Stomach (tissue), 9 donors: ENCODE results near the gene MMEL1. TPM values are rescaled to one million over a fixed set of nuclear protein-coding genes. Genes with fewer than 3 reads are reported as not detected.
"Not testable (repeated sequence)": the region's sequence is repeated elsewhere in the genome, so short reads cannot be mapped to it uniquely, and the experiment has no call there.

Source experiments
- DNase-seq, 2 donors: peaks; one replicate each; pipeline versions ENCODE4 v3.0.0 to v3.0.0-alpha.2; 2013 to 2019
- H3K27ac ChIP-seq, 5 donors: fragments of 200-600 bp in 4 of 5; sonication (generic) in 4 of 5; one replicate each; pipeline ENCODE4 v1.5.1; 2013 to 2019; ENCODE audit warnings: mild to moderate bottlenecking in 1 of 5, moderate library complexity in 1 of 5
- H3K27me3 ChIP-seq, 3 donors: fragments of 200-600 bp; sonication (generic); one replicate each; pipeline ENCODE4 v1.5.1; 2017 to 2019; ENCODE audit warnings: mixed run types in 1 of 3
- H3K36me3 ChIP-seq, 4 donors: fragments of 200-600 bp; sonication (generic); 1 replicate in 3 of 4; 2 replicates in 1 of 4; pipeline ENCODE4 v1.5.1; 2016 to 2019
- H3K4me1 ChIP-seq, 4 donors: fragments of 200-600 bp; sonication (generic); one replicate each; pipeline ENCODE4 v1.5.1; 2016 to 2019
- H3K4me3 ChIP-seq, 4 donors: fragments of 200-600 bp; sonication (generic) in 3 of 4; one replicate each; pipeline ENCODE4 v1.5.1; 2016 to 2019; ENCODE audit warnings: mild to moderate bottlenecking in 1 of 4
- H3K9me3 ChIP-seq, 4 donors: fragments of 200-600 bp; sonication (generic); one replicate each; pipeline ENCODE4 v1.5.1; 2016 to 2019
- CTCF ChIP-seq, 7 experiments: fragments of 450-650 bp in 4 of 7; fragments of 200-600 bp in 3 of 7; sonication (generic) in 3 of 7; IDR thresholded peaks; one replicate each; pipeline ENCODE4 v1.5.1; 2016 to 2019; ENCODE audit warnings: antibody characterized with exemption in 7 of 7, control low read depth in 2 of 7, mild to moderate bottlenecking in 1 of 7
- EP300 ChIP-seq: sonication (generic); formaldehyde crosslinking; IDR thresholded peaks from one replicate; pipeline ENCODE4 v1.6.1; 2017; ENCODE audit warnings: antibody characterized with exemption
- POLR2A ChIP-seq, 4 donors: fragments of 450-650 bp; IDR thresholded peaks; one replicate each; pipeline ENCODE4 v1.6.1; 2016; ENCODE audit warnings: antibody characterized with exemption in 4 of 4, control low read depth in 2 of 4, mild to moderate bottlenecking in 1 of 4, moderate library complexity in 1 of 4
- POLR2AphosphoS5 ChIP-seq, 3 donors: sonication (generic); formaldehyde crosslinking; IDR thresholded peaks; one replicate each; pipeline ENCODE4 v1.6.1; 2016; ENCODE audit warnings: antibody characterized with exemption in 3 of 3
- WGBS, 5 donors: extraction: QIAGEN DNeasy Blood & Tissue Kit in 3 of 5; methylation state at CpG; one replicate each; pipeline versions ENCODE4 v1.1.5 to v1.1.7; 2013 to 2018; 5-methylcytosine and 5-hydroxymethylcytosine counted together
- intact Hi-C: fragments of 100-400 bp; cut with DNase I; formaldehyde crosslinking; loops from one replicate; pipeline ENCODE4 v1.15.1; 2023; ENCODE audit warnings: low total_unique reads
- polyA plus RNA-seq, 3 donors: library from polyadenylated mRNA; stranded (reverse); fragments of 200-250 nt; gene quantifications; one replicate each; pipeline ENCODE4 v1.2.3, GENCODE V29; 2013
- total RNA-seq, 5 donors: library from RNA; depleted of rRNA; stranded (reverse); fragments of >200 nt; gene quantifications; one replicate each; pipeline versions ENCODE4 v1.1.0 to v1.2.3, GENCODE V29; 2014 to 2016
- donor health status: healthy with polysubstance abuse.
- donor health status: Bipolar disorder and iron deficiency.
- donor health status: healthy.

The MMEL1 gene
- total and polyA plus RNA-seq, 8 donors, result 1.3 to 190 (median 23.6) TPM

- H3K4me3 ChIP-seq, H3K36me3 ChIP-seq, H3K4me1 ChIP-seq, intact Hi-C loops, H3K27ac ChIP-seq, DNase-seq: not testable (repeated sequence)
- H3K27me3 ChIP-seq, result peaks cover 25 to 56% (median 49%) of the 10 kb centered on the region in 3 donors
- WGBS, 5 donors, result 25 to 29% (median 27%) methylated on average over 12 of the region's 12 CpGs
- peaks cover 0 to 19% (median 10%) of the 10 kb centered on the region in 4 donors for H3K9me3 ChIP-seq
Measured at GRCh38 chr1:2652926-2653571, 20.2 kb upstream of the MMEL1 start.

GRCh38 chr1:2652152-2652925, 19.5 kb upstream of the MMEL1 start:
- peak; percentile 27 to 37 for DNase-seq
- peaks cover 0 to 22% (median 17%) of the 10 kb centered on the region in 4 donors for H3K9me3 ChIP-seq
- H3K36me3 ChIP-seq, H3K27ac ChIP-seq, H3K4me1 ChIP-seq, H3K4me3 ChIP-seq, intact Hi-C loops: not testable (repeated sequence)
- H3K27me3 ChIP-seq, result peaks cover 22 to 56% (median 49%) of the 10 kb centered on the region in 3 donors
- WGBS, 5 donors, result 31 to 41% (median 33%) methylated on average over 16 of the region's 16 CpGs

GRCh38 chr1:2650967-2651645, 18.3 kb upstream of the MMEL1 start:
- H3K27ac ChIP-seq, result no peak overlapping the region
- DNase-seq, result peak in 1 of 2 donors; percentile 1

GRCh38 chr1:2646837-2647236, 14.0 kb upstream of the MMEL1 start:
- H3K27ac ChIP-seq, result no peak overlapping the region
- no peak for DNase-seq
- intact Hi-C loops, result loop anchor here (10.0 kb wide), 3 partner anchors 62 to 232 kb away; partner anchors contain the start of genes PEX10 and PRXL2B
- H3K4me3 ChIP-seq, result no peak overlapping the region
- peaks cover 0 to 21% (median 17%) of the 10 kb centered on the region in 3 donors for H3K27me3 ChIP-seq
- H3K36me3 ChIP-seq, result no peaks in the 10 kb centered on the region
- peaks cover 5 to 34% (median 32%) of the 10 kb centered on the region in 4 donors for H3K9me3 ChIP-seq
- WGBS, 5 donors, result 73 to 77% (median 76%) methylated on average over 5 of the region's 5 CpGs
- TF ChIP-seq CTCF (IDR thresholded peaks at IDR 0.05) (no peak), POLR2A (IDR thresholded peaks at IDR 0.05) (no peak), POLR2AphosphoS5 (IDR thresholded peaks at IDR 0.05) (no peak), EP300 (no peak)
- H3K4me1 ChIP-seq, result peaks cover 12 to 20% (median 17%) of the 10 kb centered on the region in 4 donors

More at GRCh38 chr1:2650967-2651645, 18.3 kb upstream of the MMEL1 start:
- H3K36me3 ChIP-seq, result no peaks in the 10 kb centered on the region
- WGBS, 5 donors, result 30 to 51% (median 44%) methylated on average over 5 to 10 of the region's 10 CpGs
- H3K9me3 ChIP-seq, result peaks cover 5 to 31% (median 29%) of the 10 kb centered on the region in 4 donors
- intact Hi-C loops, result no loop called here
- TF ChIP-seq POLR2A (IDR thresholded peaks at IDR 0.05) (no peak), EP300 (no peak), POLR2AphosphoS5 (IDR thresholded peaks at IDR 0.05) (no peak), CTCF (IDR thresholded peaks at IDR 0.05) (no peak)
- no peak overlapping the region for H3K4me3 ChIP-seq
- H3K27me3 ChIP-seq, result peaks cover 19 to 55% (median 49%) of the 10 kb centered on the region in 3 donors
- no peaks in the 10 kb centered on the region for H3K4me1 ChIP-seq

GRCh38 chr1:2645776-2646175, 13.0 kb upstream of the MMEL1 start:
- H3K4me1 ChIP-seq, result peaks cover 17 to 27% (median 25%) of the 10 kb centered on the region in 4 donors
- H3K9me3 ChIP-seq, result peaks cover 5 to 34% (median 32%) of the 10 kb centered on the region in 4 donors
- peaks cover 0 to 13% (median 8%) of the 10 kb centered on the region in 3 donors for H3K27me3 ChIP-seq
- no peak overlapping the region for H3K4me3 ChIP-seq
- WGBS, 5 donors, result 79 to 84% (median 83%) methylated on average over 11 of the region's 11 CpGs
- no peak for DNase-seq
- H3K27ac ChIP-seq, result no peak overlapping the region
- no peaks in the 10 kb centered on the region for H3K36me3 ChIP-seq
- intact Hi-C loops, result loop anchor here (10.0 kb wide), 3 partner anchors 61 to 231 kb away; partner anchors contain the start of genes PEX10 and PRXL2B
- TF ChIP-seq POLR2AphosphoS5 (IDR thresholded peaks at IDR 0.05), result no peak
- TF ChIP-seq POLR2A (IDR thresholded peaks at IDR 0.05), result no peak
- TF ChIP-seq EP300, result no peak
- no peak for TF ChIP-seq CTCF (IDR thresholded peaks at IDR 0.05)
